Stomach smooth muscle (tissue), 2 donors: ENCODE results near the gene ZNF474.

Experiments
- H3K27ac ChIP-seq: one replicate; pipeline ENCODE4 v1.7.0; 2013; ENCODE audit warnings: mild to moderate bottlenecking, low read length, inconsistent platforms
- H3K27me3 ChIP-seq, 2 donors: one replicate each; pipeline ENCODE4 v1.7.0; 2013; ENCODE audit warnings: low read length in 2 of 2; ENCODE audit not compliant: insufficient read depth in 2 of 2, control insufficient read depth in 1 of 2
- H3K36me3 ChIP-seq, 2 donors: one replicate each; pipeline ENCODE4 v1.7.0; 2013; ENCODE audit warnings: low read length in 2 of 2; ENCODE audit not compliant: control insufficient read depth in 2 of 2, insufficient read depth in 2 of 2
- H3K4me1 ChIP-seq: one replicate; pipeline ENCODE4 v1.7.0; 2013; ENCODE audit warnings: low read length; ENCODE audit not compliant: control insufficient read depth, insufficient read depth
- H3K4me3 ChIP-seq, 2 donors: one replicate each; pipeline ENCODE4 v1.7.0; 2013; ENCODE audit warnings: low read length in 2 of 2
- H3K9ac ChIP-seq, 2 donors: one replicate each; pipeline ENCODE4 v1.7.0; 2013; ENCODE audit warnings: low read length in 2 of 2, mild to moderate bottlenecking in 1 of 2
- H3K9me3 ChIP-seq, 2 donors: one replicate each; pipeline ENCODE4 v1.7.0; 2013; ENCODE audit warnings: low read length in 2 of 2; ENCODE audit not compliant: control insufficient read depth in 2 of 2
- donor health status: healthy.
- donor health status: Pancreatic carcinoma.

The ZNF474 gene

DNA sequence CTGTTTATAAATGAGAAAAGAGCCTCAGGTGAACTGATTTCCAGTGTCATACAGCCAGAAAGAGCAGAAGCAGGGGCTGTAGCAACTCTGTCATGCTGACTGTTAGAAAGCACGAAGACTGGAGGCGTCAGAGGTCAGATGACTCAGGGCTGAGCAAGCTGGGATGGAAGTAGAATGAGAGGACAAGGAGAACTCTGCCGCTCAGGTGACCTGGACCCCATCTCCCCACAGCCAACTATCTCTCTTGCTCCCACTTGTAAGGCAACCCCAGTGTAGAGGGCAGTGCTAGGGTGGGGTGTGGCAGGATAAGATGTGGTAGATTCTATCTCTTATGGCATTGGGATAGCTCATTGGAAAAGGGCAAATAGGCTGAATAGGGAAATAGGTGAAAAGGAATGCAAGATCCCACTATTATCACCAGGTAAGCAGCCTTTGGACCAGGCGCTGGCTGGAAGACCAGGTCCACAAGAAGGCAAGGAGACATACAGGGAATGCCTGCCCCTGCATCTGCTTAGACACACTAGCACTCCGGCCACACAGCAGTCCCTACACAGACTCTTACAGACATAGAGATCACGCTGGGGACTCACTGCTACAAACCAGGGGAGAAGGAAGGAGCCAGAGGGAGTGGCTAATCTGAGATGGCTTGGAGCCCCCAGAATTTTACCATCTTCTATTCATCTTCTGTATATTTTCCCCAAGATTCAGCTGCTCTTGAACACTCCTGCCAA is 30.1 kb upstream of the ZNF474 start:
- Histone ChIP-seq H3K4me3 (no peak overlapping the region), H3K4me1 (no peaks in the 10 kb centered on the region), H3K36me3 (no peaks in the 10 kb centered on the region), H3K27me3 (no peaks in the 10 kb centered on the region), H3K9ac (no peak overlapping the region), H3K9me3 (no peaks in the 10 kb centered on the region), H3K27ac (no peak overlapping the region)

- Histone ChIP-seq H3K4me1 (no peaks in the 10 kb centered on the region), H3K36me3 (no peaks in the 10 kb centered on the region), H3K4me3 (no peak overlapping the region), H3K27ac (no peak overlapping the region), H3K9me3 (no peaks in the 10 kb centered on the region), H3K27me3 (no peaks in the 10 kb centered on the region), H3K9ac (no peak overlapping the region)
Measured at GRCh38 chr5:122101636-122102285, 27.6 kb upstream of the ZNF474 start.

DNA sequence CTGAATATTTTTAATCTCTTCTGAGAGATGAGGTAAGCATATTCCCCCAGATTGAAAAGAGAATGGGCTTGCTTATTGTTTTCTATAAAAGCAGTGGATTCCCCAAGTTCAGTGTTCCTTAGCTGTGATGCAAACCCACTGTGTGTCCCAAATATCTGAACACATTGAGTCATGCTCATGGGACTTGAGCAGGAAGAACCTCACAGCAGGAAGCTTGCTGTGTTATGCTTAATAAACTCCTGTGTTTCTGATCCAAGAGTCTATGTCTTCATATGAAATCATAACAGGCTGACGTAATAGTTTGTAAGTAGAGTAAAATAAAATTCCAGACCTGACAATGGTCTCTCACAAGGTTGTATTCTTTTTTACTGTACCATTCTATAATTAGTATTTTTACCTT is 26.5 kb upstream of the ZNF474 start:
- Histone ChIP-seq H3K27me3 (no peaks in the 10 kb centered on the region), H3K36me3 (no peaks in the 10 kb centered on the region), H3K4me3 (no peak overlapping the region), H3K4me1 (no peaks in the 10 kb centered on the region), H3K9ac (no peak overlapping the region), H3K9me3 (no peaks in the 10 kb centered on the region), H3K27ac (no peak overlapping the region)

GRCh38 chr5:122105909-122106308 is 23.4 kb upstream of the ZNF474 start:
- no peaks in the 10 kb centered on the region for H3K4me1 ChIP-seq
- no peaks in the 10 kb centered on the region for H3K27me3 ChIP-seq
- H3K9ac ChIP-seq: no peak overlapping the region
- H3K36me3 ChIP-seq: no peaks in the 10 kb centered on the region
- no peak overlapping the region for H3K4me3 ChIP-seq
- H3K9me3 ChIP-seq: no peaks in the 10 kb centered on the region
- H3K27ac ChIP-seq: no peak overlapping the region

- Histone ChIP-seq H3K4me3 (no peak overlapping the region), H3K9ac (no peak overlapping the region), H3K27me3 (no peaks in the 10 kb centered on the region), H3K36me3 (no peaks in the 10 kb centered on the region), H3K27ac (no peak overlapping the region), H3K4me1 (no peaks in the 10 kb centered on the region), H3K9me3 (no peaks in the 10 kb centered on the region)
Measured at GRCh38 chr5:122107016-122107415, 22.3 kb upstream of the ZNF474 start.

DNA sequence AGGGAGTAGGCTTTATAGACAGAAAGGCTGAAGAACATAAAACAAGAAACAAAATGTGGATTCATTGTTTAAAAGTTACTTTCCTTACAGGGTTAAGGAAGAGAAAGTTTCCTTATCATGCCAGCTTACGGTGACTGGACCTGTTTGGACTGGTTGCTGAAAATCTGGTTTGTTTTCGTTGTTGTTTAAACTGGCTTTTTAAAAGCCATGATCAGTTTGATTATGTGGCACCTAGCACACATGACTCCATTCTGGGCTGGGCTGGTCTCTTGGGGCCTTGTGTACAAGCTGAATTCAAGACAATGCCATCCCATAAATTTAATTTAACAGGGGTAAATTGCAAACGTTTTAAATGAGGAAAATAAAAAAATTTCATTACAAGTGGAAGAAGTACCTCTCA is 18.4 kb upstream of the ZNF474 start:
- no peaks in the 10 kb centered on the region for H3K36me3 ChIP-seq
- no peaks in the 10 kb centered on the region for H3K4me1 ChIP-seq

DNA sequence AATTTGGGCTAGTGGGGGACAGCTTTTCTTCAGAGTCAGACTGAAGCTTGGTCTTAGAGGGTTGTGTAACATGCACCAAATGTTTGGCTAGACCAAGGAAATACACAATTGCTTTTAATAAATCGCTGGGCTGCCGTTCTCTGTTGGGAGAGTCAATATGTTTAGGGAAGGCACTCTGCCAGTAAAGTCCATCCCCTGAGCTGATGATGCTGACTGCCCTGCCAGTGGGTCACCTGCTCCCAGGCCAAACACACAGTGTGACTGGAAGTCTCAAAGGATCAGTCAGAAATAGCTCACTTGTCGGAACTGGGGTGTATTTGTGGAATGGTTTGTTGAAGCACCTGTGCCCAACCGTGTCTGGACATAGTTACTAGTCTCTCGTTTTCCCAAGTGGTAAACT is 17.9 kb upstream of the ZNF474 start:
- Histone ChIP-seq H3K4me1 (no peaks in the 10 kb centered on the region), H3K4me3 (no peak overlapping the region), H3K36me3 (no peaks in the 10 kb centered on the region), H3K9me3 (no peaks in the 10 kb centered on the region), H3K9ac (no peak overlapping the region), H3K27ac (no peak overlapping the region), H3K27me3 (no peaks in the 10 kb centered on the region)

More for the DNA sequence above, 18.4 kb upstream of the ZNF474 start:
- H3K4me3 ChIP-seq: no peak overlapping the region
- H3K27ac ChIP-seq: no peak overlapping the region
- no peaks in the 10 kb centered on the region for H3K27me3 ChIP-seq
- no peak overlapping the region for H3K9ac ChIP-seq
- H3K9me3 ChIP-seq: no peaks in the 10 kb centered on the region

DNA sequence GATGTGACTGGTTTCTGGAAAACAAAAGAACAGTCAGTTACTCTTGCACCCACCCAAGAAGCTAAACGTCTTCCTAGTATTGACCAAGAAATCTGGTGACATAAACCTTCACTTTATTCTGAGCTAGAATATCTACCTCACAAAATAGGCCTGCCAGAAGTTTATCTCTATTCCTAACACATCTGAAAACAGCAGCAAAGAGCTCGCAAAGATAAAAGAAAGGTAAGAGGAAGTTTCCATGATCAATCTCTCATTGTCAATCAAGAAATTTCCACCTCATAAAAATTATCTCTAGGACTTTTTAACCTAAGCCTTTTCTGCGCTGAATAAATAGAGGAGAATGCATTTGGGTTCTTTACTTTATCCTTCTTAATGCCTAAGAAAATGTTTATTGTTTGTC is 17.3 kb upstream of the ZNF474 start:
- H3K4me3 ChIP-seq: no peak overlapping the region
- H3K27me3 ChIP-seq: no peaks in the 10 kb centered on the region
- H3K9ac ChIP-seq: no peak overlapping the region
- H3K27ac ChIP-seq: no peak overlapping the region
- H3K36me3 ChIP-seq: no peaks in the 10 kb centered on the region
- no peaks in the 10 kb centered on the region for H3K9me3 ChIP-seq
- no peaks in the 10 kb centered on the region for H3K4me1 ChIP-seq

DNA sequence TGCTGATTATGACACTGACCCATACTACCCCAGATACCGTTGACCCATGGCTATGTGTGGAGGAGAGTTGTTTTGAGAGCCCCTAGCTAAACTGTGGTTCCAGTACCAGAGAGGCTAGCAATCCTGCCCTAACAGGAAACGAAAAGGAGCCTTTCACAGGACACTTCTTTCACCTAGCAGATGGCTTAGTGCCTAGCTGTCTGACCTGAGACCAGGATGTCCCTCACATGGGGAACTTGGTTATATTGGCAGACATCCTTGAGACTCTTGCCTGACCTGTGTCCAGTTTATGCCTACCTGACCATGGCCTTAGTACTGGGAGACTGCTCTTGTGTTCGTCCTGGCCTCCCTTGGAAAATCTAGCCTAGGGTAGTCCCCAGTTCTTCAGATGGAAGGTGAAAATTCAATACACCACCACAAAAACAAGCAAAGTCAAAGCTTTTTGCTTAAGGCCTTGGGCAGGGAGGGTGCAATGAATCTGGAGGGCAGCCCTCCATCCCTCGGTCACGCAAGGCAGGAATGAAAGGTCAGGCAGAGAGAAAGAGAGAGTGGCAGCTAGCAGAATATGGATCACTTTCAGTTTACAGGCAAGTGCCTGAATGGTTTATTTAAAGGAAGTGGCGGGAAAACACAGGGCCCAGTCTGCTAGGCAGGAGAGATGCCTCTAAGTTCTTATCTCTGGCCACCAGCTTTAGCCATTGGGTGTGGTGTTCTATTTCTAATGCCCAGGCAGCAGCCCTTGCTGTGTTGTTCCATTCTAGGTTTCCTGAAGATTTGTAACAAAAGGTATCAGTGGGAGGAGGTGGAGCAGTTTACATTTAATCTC is 16.4 kb upstream of the ZNF474 start:
- H3K9me3 ChIP-seq: no peaks in the 10 kb centered on the region
- no peaks in the 10 kb centered on the region for H3K27me3 ChIP-seq
- H3K27ac ChIP-seq: no peak overlapping the region

GRCh38 chr5:122114501-122114900 is 14.8 kb upstream of the ZNF474 start:
- H3K4me3 ChIP-seq: no peak overlapping the region
- H3K27me3 ChIP-seq: no peaks in the 10 kb centered on the region
- no peaks in the 10 kb centered on the region for H3K36me3 ChIP-seq
- H3K4me1 ChIP-seq: no peaks in the 10 kb centered on the region
- no peak overlapping the region for H3K27ac ChIP-seq
- no peak overlapping the region for H3K9ac ChIP-seq
- H3K9me3 ChIP-seq: no peaks in the 10 kb centered on the region

More for the DNA sequence above, 16.4 kb upstream of the ZNF474 start:
- no peaks in the 10 kb centered on the region for H3K36me3 ChIP-seq
- H3K4me3 ChIP-seq: no peak overlapping the region
- H3K4me1 ChIP-seq: no peaks in the 10 kb centered on the region
- H3K9ac ChIP-seq: no peak overlapping the region
